ENCODE results near the gene GRK4.

The GRK4 gene

GRCh38 chr4:3039706-3040366 is 76.5 kb downstream of the GRK4 start:
- TF ChIP-seq, protein P1, sequence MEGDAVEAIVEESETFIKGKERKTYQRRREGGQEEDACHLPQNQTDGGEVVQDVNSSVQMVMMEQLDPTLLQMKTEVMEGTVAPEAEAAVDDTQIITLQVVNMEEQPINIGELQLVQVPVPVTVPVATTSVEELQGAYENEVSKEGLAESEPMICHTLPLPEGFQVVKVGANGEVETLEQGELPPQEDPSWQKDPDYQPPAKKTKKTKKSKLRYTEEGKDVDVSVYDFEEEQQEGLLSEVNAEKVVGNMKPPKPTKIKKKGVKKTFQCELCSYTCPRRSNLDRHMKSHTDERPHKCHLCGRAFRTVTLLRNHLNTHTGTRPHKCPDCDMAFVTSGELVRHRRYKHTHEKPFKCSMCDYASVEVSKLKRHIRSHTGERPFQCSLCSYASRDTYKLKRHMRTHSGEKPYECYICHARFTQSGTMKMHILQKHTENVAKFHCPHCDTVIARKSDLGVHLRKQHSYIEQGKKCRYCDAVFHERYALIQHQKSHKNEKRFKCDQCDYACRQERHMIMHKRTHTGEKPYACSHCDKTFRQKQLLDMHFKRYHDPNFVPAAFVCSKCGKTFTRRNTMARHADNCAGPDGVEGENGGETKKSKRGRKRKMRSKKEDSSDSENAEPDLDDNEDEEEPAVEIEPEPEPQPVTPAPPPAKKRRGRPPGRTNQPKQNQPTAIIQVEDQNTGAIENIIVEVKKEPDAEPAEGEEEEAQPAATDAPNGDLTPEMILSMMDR (IDR thresholded peaks at IDR 0.05): no peak

GRCh38 chr4:3040452-3041191 is 77.3 kb downstream of the GRK4 start:
- TF ChIP-seq, protein P1 (IDR thresholded peaks at IDR 0.05): no peak

- TF ChIP-seq, protein P1 (IDR thresholded peaks at IDR 0.05): no peak
Measured at GRCh38 chr4:3041192-3042142, 78.1 kb downstream of the GRK4 start.

DNA sequence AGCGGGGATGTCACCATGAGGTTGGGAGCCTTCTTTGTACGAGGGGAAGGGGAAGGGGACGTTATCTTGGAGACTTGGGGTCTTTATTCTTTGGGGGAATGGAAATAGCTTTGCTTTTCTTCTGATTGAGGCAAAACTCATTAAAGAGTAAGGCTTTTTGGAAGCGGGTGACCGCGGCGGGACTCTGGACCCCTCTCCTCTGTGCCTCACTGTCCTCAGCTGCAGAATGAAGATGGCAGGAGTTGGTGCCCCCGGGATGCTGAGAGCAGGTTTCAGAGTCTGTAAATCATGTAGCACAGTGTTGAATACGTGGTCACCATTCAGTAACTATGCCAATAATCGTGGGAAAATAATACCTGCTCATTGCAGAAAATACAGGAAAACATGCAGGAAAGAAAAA is 78.9 kb downstream of the GRK4 start:
- TF ChIP-seq, protein P1 (IDR thresholded peaks at IDR 0.05): no peak

DNA sequence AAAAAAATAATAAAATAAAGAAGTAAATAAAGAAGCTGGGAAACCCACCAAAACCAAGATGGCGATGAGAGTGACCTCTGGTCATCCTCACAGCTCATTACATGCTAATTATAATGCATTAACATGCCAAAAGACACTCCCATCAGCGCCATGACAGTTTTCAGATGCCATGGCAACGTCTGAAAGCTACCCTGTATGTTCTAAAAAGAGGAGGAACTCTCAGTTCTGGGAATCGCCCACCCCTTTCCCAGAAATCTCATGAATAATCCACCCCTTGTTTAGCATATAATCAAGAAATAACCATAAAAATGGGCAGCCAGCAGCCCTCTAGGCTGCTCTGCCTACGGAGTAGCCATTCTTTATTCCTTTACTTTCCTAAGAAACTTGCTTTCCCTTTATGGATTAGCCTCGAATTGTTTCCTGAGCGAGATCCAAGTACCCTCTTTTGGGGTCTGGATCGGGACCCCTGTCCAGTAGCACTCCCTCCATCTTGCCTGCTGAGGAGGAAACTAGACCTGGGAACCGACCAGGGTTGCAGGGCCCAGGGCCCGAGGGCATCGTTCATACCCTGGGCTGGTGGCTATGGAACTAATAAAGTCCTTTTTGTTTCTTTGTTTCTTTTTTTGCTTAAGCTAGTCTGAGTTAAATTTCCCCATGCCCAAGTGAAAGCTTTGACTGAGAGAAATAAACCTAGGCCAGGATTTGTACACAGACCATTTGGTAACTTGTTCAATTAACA is 80.1 kb downstream of the GRK4 start:
- TF ChIP-seq, protein P1 (IDR thresholded peaks at IDR 0.05): no peak

DNA sequence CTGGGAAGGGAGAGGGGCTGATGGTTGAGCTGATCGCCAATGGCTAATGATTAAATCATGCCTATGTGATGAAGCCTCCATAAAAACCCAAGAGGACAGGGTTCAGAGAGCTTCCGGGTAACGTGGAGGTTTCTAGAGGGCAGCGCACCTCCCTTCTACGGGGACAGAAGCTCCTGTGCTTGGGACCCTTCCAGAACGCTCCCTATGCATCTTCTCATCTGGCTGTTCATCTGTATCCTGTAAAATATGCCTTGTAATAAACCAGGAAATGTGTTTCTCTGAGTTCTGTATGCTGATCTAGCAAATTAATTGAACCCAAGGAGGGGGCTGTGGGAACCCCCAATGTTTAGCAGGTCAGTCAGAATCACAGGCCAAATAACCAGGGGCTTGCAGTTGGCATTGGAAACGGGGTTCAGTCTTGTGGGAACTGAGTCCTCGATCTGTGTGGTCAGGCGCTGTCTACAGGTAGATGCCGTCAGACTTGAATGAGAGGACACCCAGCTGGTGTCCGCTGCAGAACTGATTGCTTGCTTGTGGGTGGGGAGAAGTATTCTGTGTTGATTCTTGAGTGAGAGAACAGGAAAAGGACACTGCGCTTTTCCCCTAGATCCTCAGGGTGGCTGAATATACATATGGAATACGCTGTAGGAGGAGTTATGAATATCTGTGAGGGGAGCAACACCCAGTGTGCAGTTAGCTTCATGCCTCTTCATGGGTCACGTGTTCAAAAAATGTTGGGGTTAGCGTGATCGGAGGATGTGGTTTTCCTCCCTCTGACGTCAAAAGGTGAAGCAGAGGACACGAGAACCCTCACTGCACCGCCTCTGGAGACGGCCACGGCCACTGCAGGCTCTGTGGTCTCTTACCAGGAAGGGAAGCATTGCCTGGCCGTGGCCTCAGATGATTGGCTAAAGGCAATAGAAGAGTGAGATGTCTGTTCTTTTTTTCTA is 81.8 kb downstream of the GRK4 start:
- TF ChIP-seq, protein P1 (IDR thresholded peaks at IDR 0.05): no peak

Data from LNCAP (cell line).